Measurements from ENCODE around the gene GRAP.

DNA sequence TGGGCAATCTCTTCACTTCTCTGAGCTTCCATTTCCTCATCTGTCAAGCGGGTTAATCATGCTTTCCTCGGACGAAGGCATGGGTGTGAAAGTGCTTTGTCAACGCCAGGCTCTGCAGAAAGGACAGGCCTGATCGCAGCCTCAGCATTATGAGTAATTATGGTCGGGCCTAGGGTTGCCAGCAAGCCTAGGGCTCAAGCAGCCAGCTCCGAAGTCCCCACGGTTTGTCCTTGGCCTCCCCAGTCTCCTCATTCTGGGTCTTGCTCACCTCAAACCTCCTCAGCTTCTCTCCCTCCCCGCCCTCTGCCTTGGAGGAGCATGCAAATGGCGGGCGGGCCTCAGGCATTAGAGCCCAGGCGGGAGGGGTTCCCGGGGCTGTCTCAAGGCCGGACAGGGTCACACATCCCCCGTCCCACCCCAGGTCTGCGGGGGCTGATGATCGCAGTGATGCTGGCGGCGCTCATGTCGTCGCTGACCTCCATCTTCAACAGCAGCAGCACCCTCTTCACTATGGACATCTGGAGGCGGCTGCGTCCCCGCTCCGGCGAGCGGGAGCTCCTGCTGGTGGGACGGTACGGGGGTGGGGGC, 32.0 kb downstream of the GRAP start:
- no peak for TF ChIP-seq EP300 (IDR thresholded peaks at IDR 0.05)
- TF ChIP-seq POLR2A (IDR thresholded peaks at IDR 0.05), result no peak
- TF ChIP-seq, protein P1, sequence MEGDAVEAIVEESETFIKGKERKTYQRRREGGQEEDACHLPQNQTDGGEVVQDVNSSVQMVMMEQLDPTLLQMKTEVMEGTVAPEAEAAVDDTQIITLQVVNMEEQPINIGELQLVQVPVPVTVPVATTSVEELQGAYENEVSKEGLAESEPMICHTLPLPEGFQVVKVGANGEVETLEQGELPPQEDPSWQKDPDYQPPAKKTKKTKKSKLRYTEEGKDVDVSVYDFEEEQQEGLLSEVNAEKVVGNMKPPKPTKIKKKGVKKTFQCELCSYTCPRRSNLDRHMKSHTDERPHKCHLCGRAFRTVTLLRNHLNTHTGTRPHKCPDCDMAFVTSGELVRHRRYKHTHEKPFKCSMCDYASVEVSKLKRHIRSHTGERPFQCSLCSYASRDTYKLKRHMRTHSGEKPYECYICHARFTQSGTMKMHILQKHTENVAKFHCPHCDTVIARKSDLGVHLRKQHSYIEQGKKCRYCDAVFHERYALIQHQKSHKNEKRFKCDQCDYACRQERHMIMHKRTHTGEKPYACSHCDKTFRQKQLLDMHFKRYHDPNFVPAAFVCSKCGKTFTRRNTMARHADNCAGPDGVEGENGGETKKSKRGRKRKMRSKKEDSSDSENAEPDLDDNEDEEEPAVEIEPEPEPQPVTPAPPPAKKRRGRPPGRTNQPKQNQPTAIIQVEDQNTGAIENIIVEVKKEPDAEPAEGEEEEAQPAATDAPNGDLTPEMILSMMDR (IDR thresholded peaks at IDR 0.05), result no peak
